Measurements from ENCODE around the gene EPB41L4A. TPM values are rescaled to one million over a fixed set of nuclear protein-coding genes. Genes with fewer than 3 reads are reported as not detected.

The EPB41L4A gene
- total RNA-seq, 1 donor from 2014 or later = 9.7 TPM

- DNase-seq = no peak
Observed at GRCh38 chr5:112205846-112206245, 213.2 kb downstream of the EPB41L4A start.

DNA sequence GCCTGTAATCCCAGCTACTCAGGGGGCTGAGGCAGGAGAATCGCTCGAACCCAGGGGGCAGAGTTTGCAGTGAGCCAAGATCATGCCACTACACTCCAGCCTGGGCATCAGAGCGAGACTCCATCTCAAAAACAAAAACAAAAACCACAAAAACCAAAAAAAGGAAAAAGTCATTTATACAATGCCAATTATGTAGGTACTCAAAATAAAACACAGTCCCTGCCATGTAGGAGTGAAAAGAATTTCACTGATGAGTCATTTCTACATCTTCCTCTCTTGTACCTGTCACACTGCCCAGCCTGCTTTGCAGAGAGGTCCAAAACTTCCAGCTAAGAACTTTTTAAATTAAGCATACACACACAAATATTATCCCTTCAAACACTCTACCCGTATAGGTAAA is 215.8 kb downstream of the EPB41L4A start:
- DNase-seq = no peak

DNA sequence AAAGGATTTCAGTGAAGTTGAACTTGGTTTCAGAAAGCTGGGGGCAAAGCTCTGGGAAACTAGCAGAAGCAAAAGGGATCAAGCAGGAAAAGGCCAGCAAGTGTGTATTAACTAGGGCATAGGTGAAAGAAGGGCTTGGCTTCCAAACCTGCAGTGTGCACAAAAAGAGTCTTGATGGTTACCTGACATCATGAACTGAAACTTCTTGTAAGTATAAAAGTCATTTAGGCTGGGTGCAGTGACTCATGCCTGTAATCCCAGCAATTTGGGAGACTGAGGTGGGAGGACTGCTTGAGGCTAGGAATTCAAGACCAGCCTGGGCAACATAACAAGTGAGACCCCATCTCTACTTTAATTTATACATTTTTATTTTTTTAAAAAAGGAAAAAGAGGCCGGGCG is 216.4 kb downstream of the EPB41L4A start:
- no peak for DNase-seq

DNA sequence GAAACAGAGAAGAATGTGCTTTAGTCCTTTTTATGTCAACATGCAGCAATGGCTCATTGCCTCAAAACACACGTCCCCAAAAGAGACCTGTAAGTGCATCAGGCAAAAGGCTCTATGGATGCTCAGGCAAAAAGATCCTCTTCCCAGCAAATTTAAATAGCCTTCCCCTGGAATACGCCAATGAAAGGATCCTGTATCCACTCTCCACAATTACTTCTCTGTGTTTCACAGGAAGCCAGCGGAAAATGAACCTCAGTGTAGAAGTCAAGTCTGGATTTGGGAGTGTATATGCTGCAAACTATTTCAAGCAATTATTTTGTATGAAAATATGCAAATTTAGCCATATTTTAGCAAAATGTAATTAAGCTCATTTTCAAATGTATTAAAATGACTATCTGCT is 217.9 kb downstream of the EPB41L4A start:
- DNase-seq = no peak

- DNase-seq = no peak
Observed at GRCh38 chr5:112200131-112200530, 218.9 kb downstream of the EPB41L4A start.

DNA sequence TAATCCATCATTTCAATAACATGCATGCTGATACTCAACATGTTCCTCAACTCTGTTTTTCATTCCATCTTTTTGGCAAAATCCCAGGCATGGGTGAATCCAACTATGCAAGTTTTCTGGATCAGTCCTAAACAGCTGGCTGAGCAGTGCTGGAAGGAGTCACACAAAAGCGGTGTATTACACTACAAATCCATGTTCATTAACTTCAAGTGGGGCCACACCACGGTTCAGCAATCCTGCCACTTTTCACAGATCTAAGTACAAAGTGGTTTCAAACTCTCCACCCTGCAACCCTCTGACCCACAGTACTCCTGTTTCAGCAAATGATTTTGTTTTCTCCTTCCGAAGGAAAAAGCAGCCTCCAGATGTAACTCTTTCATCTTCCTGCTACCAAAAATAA is 222.5 kb downstream of the EPB41L4A start:
- peak; percentile 24 for DNase-seq

- DNase-seq = no peak
Observed at GRCh38 chr5:112195924-112196323, 223.2 kb downstream of the EPB41L4A start.

GRCh38 chr5:112192866-112193265 is 226.2 kb downstream of the EPB41L4A start:
- DNase-seq = no peak

DNA sequence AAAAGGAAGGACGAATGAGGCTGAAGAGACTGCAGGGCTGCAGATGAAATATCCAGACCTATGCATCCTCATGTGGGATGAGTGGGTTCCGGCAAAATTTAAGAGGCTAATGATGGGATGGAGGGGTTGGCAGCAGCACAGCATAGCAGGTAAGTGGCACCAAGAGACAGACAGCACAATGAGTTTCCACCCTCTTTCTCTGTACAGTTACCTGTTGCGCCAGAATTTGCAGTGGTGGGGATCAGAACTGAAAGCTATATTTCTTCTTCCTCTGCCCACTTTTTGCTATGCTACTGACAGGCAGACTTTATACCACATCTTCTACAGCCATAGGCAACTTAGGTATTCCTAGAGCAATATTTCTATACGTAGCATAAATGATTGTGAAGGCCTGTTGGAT is 227.0 kb downstream of the EPB41L4A start:
- DNase-seq = no peak

DNA sequence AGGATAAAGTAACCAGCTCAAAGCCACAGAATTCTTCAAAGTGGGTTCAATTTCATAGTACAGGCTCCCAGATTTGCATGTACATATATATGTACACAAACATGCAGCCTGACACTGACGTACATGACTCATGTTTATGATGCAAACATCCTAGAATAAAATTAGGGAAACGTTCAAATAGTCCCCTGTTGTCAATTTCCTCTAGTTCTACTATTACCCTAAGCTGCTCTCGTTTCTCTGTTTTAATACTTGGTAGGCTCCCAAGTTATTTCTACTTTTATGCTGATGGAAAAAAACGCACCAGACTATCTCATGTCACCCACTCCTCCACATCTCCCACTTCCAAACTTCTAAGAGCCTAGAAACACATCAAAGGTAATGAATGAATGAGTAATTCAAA is 229.7 kb downstream of the EPB41L4A start:
- no peak for DNase-seq

GRCh38 chr5:112186401-112186990 is 232.6 kb downstream of the EPB41L4A start:
- DNase-seq = peak; percentile 61

GRCh38 chr5:112183874-112184273 is 235.2 kb downstream of the EPB41L4A start:
- no peak for DNase-seq

DNA sequence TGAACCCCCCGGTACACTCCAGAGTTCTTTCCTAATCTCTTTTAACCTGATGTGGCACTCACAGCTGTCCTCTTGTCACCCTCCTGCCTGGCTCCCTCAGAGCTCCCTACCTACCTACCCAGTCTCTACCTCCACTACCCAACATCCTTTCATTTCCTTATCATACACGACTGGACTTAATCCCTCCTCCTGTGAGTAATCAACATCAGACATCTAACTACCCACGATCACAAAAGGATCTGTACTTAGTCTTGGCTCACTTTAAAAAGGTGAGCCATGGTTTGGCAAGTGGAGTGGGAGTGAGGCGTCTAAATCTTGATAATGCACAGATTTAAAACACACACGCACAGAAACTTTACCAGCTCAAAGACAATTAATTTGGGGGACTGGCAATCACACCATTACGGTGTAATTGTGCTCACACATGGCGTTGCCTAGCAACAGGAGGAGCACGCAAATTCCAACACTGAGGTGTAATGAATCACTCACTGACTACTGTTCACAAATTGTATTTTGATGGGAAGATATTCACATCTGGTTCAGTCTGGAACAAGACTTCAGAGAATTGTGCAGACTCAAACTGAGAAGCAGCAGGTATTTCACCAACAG is 235.9 kb downstream of the EPB41L4A start:
- DNase-seq = peak; percentile 18

- no peak for DNase-seq
Observed at GRCh38 chr5:112179290-112179689, 239.8 kb downstream of the EPB41L4A start.

- DNase-seq = peak; percentile 73
Observed at GRCh38 chr5:112174959-112175594, 244.0 kb downstream of the EPB41L4A start.

DNA sequence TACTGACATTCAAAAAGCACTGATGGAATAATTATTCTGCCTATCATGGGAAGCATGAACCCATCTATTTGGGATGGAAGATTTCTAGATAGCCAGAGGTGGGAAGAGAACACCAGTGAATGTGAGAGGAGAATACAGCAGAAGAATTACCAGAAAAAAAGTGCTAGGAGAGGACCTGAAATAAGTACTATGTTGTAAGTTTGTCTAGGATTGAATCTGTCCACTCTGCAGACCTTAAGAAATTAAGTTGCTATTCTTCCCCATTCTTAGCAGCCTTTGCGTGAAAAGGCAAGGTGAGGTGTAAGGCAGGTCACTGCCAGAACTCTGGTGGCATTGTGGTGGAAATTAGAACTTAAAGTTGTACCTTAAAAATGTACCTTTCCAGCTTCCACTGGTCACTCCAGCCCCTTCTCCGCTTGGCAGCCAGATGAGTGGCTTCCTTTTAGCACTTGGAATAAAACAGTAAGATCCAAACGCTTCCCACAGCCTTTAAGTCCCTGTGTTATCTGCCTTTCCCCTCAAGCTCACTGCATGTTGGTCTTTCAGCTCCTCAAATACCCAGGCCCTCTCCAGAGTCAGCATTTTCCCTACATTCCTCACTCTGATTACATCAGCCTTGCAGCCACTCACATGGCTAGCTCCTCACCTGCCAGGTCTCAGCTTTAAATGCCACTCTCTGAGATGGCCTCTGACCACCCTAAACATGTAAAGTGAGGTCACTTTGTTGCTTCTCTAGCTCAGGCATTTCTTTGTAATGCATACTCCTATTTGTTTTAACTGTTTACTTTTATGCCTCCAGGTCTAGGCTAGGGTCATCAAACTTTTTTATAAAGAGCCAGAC is 253.0 kb downstream of the EPB41L4A start:
- no peak for DNase-seq

GRCh38 chr5:112165399-112165798 is 253.7 kb downstream of the EPB41L4A start:
- no peak for DNase-seq

GRCh38 chr5:112163435-112163834 is 255.6 kb downstream of the EPB41L4A start:
- DNase-seq = no peak

DNA sequence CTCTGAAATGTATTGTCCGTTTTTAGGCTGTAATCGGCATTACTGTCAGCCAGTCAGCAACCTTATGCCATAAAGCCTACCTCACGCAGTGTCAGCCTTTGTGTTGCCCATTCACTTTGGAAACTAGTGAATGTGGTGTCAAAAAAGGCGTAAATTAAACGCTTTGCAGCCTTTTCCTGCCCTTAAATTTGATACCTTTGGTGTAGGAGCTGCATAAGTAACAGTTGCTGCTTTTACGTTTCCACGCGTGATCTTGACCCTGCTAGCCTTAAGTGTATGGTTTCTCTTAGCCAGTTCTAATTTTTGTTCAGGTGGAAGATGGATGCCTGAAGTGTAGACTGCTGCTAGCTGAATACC is 257.7 kb downstream of the EPB41L4A start:
- DNase-seq = peak; percentile 16

GRCh38 chr5:112160652-112161391 is 258.3 kb downstream of the EPB41L4A start:
- peak; percentile 95 for DNase-seq

DNA sequence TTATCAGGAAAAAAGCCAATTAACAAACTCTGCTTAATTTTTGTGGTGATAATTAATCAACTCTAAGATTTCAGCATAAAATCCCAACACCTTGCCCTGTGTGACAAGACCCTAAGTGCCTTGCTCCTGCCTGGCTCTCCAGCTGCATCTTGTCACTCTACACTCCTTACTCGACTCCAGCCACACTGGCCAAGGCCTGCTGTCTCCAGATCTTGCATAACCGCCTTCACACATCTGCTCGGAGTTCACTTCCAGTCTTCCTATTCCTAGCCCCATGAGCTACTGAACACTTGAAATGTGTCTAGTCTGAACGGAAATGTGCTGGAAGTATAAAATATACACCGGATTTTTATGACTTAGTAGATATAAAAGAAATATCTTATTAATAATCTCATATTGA is 259.6 kb downstream of the EPB41L4A start:
- DNase-seq = peak; percentile 79

GRCh38 chr5:112156211-112156610 is 262.9 kb downstream of the EPB41L4A start:
- DNase-seq = no peak

Data from tongue (tissue), 2 donors.